ENCODE measurements around the gene CCDC157. TPM values are rescaled to one million over a fixed set of nuclear protein-coding genes. Genes with fewer than 3 reads are reported as not detected.

CCDC157 gene
- polyA plus RNA-seq, 1 of the 3 experiments (the other 2 are of a cell fraction) = 5.8 TPM

DNA sequence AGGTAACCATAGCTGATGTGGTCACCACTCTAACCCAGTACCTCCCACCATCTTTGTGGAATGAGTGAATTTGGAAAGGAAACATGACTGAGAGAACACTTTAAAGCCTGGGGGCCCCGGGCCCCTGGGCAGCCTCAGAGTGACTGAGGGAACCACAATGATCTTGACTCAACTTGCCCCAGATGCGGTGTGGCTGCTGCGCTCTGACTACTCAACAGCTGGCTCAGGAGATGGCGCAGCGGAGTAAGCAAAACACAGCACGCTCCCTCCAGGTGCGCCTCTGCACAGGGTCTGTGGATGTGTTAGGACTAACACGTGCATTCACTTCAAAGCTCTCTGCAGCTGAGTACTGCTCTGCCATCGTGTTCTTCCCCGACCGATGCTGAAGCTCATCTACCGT is 24.5 kb downstream of the CCDC157 start:
- no peak overlapping the region for H3K4me3 ChIP-seq (ENCODE audit: low read depth in 2 of 2, low read length in 1 of 2)
- DNase-seq = no peak
- peaks cover 9% of the 10 kb centered on the region for H3K79me2 ChIP-seq (ENCODE audit: insufficient read depth)
- no peaks in the 10 kb centered on the region for H3F3A ChIP-seq (replicated peaks; ENCODE audit: insufficient read depth)
- H3K9ac ChIP-seq = no peak overlapping the region
- no peak overlapping the region for H3K27ac ChIP-seq (ENCODE audit: low read depth in 2 of 2, low read length in 1 of 2)
- ChIA-PET CTCF (interaction anchor here (2.0 kb wide), 1 partner anchor 93 kb away, joined by 8 read pairs; no protein-coding TSS in a partner anchor), POLR2A (interaction anchor here (0.5 to 2.7 kb wide), 2 partner anchors 9 to 34 kb away, joined by 3 to 12 read pairs; no protein-coding TSS in a partner anchor)
- 98% methylated on average over 5 of the region's 12 CpGs for WGBS (ENCODE audit: low lambda C conversion rate)
- H3K4me2 ChIP-seq = no peak overlapping the region
- H3K9me3 ChIP-seq = no peaks in the 10 kb centered on the region
- peaks cover 0 to 47% of the 10 kb centered on the region in 2 experiments for H3K36me3 ChIP-seq (replicated peaks in 1 of 2; ENCODE audit: control insufficient read depth in 1 of 2, insufficient read depth in 2 of 2, low read length in 1 of 2)
- H3K27me3 ChIP-seq (ENCODE audit: insufficient read depth) = no peaks in the 10 kb centered on the region
- H2AFZ ChIP-seq (ENCODE audit: low read depth) = no peak overlapping the region
- H3K4me1 ChIP-seq (ENCODE audit: control insufficient read depth in 1 of 2, insufficient read depth in 2 of 2, low read depth in 1 of 2, low read length in 1 of 2) = peaks cover 2 to 5% of the 10 kb centered on the region in 2 experiments; a peak in 3 of 4 replicates
- TF ChIP-seq GABPA (IDR thresholded peaks at IDR 0.05; ENCODE audit: low read depth) (no peak), RCOR1 (IDR thresholded peaks at IDR 0.05; ENCODE audit: low read length) (no peak), EZH2phosphoT487 (IDR thresholded peaks at IDR 0.05; ENCODE audit: borderline replicate concordance, low read depth) (no peak), FOSL2 (IDR thresholded peaks at IDR 0.05; ENCODE audit: borderline replicate concordance, low read depth) (no peak), GATA2 (CRISPR knock-in tag; IDR thresholded peaks at IDR 0.05) (no peak), TAF1 (IDR thresholded peaks at IDR 0.05; ENCODE audit: borderline replicate concordance, low read depth, low read length) (no peak), TCF12 (IDR thresholded peaks at IDR 0.05) (no peak), RXRA (IDR thresholded peaks at IDR 0.05; ENCODE audit: borderline replicate concordance, low read depth) (no peak)
- TF ChIP-seq, protein P1, sequence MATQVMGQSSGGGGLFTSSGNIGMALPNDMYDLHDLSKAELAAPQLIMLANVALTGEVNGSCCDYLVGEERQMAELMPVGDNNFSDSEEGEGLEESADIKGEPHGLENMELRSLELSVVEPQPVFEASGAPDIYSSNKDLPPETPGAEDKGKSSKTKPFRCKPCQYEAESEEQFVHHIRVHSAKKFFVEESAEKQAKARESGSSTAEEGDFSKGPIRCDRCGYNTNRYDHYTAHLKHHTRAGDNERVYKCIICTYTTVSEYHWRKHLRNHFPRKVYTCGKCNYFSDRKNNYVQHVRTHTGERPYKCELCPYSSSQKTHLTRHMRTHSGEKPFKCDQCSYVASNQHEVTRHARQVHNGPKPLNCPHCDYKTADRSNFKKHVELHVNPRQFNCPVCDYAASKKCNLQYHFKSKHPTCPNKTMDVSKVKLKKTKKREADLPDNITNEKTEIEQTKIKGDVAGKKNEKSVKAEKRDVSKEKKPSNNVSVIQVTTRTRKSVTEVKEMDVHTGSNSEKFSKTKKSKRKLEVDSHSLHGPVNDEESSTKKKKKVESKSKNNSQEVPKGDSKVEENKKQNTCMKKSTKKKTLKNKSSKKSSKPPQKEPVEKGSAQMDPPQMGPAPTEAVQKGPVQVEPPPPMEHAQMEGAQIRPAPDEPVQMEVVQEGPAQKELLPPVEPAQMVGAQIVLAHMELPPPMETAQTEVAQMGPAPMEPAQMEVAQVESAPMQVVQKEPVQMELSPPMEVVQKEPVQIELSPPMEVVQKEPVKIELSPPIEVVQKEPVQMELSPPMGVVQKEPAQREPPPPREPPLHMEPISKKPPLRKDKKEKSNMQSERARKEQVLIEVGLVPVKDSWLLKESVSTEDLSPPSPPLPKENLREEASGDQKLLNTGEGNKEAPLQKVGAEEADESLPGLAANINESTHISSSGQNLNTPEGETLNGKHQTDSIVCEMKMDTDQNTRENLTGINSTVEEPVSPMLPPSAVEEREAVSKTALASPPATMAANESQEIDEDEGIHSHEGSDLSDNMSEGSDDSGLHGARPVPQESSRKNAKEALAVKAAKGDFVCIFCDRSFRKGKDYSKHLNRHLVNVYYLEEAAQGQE (IDR thresholded peaks at IDR 0.05; ENCODE audit: low read depth, low read length) = no peak
- H3K9me2 ChIP-seq = no peaks in the 10 kb centered on the region
- no peaks in the 10 kb centered on the region for H4K20me1 ChIP-seq (ENCODE audit: insufficient read depth)

DNA sequence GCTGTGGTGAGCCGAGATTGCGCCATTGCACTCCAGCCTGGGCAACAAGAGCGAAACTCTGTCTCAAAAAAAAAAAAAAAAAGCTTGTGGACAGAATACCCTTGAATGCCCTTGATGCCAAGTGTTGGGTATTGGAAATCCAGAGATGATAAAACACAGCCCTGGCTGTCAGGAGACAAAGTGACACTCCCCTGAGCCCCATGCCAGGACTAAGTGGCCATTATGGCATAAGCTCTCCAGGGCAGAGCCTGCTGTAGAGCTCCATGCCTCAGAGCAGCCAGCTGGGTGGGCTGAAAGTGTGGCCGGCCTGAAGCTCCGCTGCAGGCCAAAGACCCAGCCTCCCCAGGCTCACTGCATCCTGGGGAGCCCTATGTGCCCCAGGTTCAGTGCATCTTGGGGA is 25.5 kb downstream of the CCDC157 start:
- Histone ChIP-seq H4K20me1 (ENCODE audit: insufficient read depth) (no peaks in the 10 kb centered on the region), H3K4me3 (ENCODE audit: low read depth in 2 of 2, low read length in 1 of 2) (no peak overlapping the region), H3K4me2 (no peak overlapping the region), H3K9ac (no peak overlapping the region), H3K9me2 (no peaks in the 10 kb centered on the region), H3K4me1 (ENCODE audit: control insufficient read depth in 1 of 2, insufficient read depth in 2 of 2, low read depth in 1 of 2, low read length in 1 of 2) (peaks cover 4 to 10% of the 10 kb centered on the region in 2 experiments; a peak in 3 of 4 replicates), H3K9me3 (no peaks in the 10 kb centered on the region), H3F3A (replicated peaks; ENCODE audit: insufficient read depth) (no peaks in the 10 kb centered on the region), H3K79me2 (ENCODE audit: insufficient read depth) (peaks cover 14% of the 10 kb centered on the region), H3K36me3 (replicated peaks in 1 of 2; ENCODE audit: control insufficient read depth in 1 of 2, insufficient read depth in 2 of 2, low read length in 1 of 2) (peaks cover 0 to 41% of the 10 kb centered on the region in 2 experiments), H3K27ac (ENCODE audit: low read depth in 2 of 2, low read length in 1 of 2) (no peak overlapping the region), H2AFZ (ENCODE audit: low read depth) (no peak overlapping the region), H3K27me3 (ENCODE audit: insufficient read depth) (no peaks in the 10 kb centered on the region)
- DNase-seq = no peak
- 97% methylated on average over 3 of the region's 5 CpGs for WGBS (ENCODE audit: low lambda C conversion rate)
- TF ChIP-seq, protein P1 (IDR thresholded peaks at IDR 0.05; ENCODE audit: low read depth, low read length) = no peak
- no peak for TF ChIP-seq RCOR1 (IDR thresholded peaks at IDR 0.05; ENCODE audit: low read length)
- no peak for TF ChIP-seq FOSL2 (IDR thresholded peaks at IDR 0.05; ENCODE audit: borderline replicate concordance, low read depth)
- no peak for TF ChIP-seq FOXM1 (IDR thresholded peaks at IDR 0.05; ENCODE audit: low read depth)
- TF ChIP-seq EP300 (IDR thresholded peaks at IDR 0.05; ENCODE audit: borderline replicate concordance in 1 of 2, low read depth in 1 of 2, low read length in 1 of 2) = no peak
- CTCF ChIA-PET = interaction anchor here (0.8 to 2.0 kb wide), 4 partner anchors 19 to 132 kb away, joined by 3 to 8 read pairs (median 5); no protein-coding TSS in a partner anchor
- POLR2A ChIA-PET = interaction anchor here (0.6 to 2.7 kb wide), 2 partner anchors 10 to 43 kb away, joined by 3 to 12 read pairs; partner anchors contain the start of gene MTFP1
